ENCODE data around the gene GDF11.
"Not testable (repeated sequence)": the region's sequence is repeated elsewhere in the genome, so short reads cannot be mapped to it uniquely, and the experiment has no call there.

Gene GDF11

DNA sequence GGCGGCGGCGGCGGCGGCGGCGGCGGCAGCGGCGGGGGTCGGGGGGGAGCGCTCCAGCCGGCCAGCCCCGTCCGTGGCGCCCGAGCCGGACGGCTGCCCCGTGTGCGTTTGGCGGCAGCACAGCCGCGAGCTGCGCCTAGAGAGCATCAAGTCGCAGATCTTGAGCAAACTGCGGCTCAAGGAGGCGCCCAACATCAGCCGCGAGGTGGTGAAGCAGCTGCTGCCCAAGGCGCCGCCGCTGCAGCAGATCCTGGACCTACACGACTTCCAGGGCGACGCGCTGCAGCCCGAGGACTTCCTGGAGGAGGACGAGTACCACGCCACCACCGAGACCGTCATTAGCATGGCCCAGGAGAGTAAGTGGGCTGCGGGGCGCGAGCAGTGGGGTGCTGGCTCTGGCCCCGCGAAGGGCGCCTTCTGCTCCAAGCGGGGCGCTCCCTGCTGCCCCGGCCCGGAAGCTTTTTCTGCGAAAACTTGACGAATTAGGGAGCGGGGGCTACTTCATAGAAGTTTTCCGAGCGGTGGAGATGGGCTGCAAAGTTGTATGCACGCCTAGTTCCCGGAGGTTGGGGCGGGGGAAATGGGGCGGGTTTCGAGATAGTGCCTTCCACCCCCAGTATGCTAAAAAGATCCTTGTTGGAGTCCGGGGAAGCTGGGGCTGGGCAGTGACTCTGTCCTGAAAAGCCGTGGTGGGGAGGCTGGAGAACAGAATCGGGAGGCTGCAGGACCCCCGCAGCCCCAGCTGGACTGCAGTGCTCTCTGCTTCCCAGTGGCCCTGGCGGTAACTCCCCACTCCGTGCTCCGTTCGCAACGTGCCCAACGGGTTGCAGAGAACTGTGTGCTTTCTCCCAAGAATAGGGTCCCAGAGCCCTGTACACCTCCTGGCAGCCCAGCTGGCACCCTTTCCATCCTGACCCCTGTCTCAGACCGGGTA, 751 bp downstream of the GDF11 start:
- peak; percentile 58 for DNase-seq

- DNase-seq: no peak
Measured at GRCh38 chr12:55744340-55745030, 1.6 kb downstream of the GDF11 start.

DNA sequence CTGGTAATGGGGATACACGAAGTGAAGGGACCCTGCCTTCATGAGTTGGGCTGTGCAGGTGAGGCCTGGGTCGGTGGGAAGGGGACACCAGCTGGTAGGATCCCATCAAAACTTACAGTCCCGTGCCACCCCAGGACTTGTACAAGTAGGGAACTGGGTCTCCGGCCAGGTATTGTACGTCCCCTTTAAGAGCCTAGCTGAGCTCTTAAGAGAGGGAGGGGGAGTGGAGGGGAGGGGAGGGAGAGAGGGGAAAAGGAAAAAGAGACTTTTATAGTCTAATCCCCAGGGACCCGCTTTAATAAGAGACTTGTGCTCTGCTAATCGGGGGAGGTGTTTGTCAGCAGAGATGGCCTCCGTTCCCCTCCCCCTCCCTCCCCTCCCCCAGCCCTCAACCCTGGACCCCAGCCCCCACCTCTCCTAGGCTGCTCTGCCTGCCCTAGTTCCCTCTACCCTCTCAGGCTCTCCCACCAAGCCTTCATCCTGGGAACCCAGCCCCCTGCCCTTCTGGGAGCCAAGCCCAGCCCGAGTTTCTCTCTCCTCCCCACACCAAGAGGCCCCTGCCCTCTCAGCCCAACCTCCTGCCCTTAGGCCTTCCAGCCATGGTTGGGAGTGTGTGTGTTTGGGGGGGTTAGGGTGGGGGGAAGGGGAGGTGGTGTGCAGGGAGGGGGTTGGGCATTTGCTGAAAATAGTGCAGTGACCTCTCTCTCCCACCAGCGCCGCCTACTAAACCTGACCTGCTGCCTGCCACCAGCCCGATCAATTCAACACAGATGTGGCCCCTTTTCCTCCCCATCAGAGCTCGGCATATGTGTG, 2.6 kb downstream of the GDF11 start:
- no peak for DNase-seq

DNA sequence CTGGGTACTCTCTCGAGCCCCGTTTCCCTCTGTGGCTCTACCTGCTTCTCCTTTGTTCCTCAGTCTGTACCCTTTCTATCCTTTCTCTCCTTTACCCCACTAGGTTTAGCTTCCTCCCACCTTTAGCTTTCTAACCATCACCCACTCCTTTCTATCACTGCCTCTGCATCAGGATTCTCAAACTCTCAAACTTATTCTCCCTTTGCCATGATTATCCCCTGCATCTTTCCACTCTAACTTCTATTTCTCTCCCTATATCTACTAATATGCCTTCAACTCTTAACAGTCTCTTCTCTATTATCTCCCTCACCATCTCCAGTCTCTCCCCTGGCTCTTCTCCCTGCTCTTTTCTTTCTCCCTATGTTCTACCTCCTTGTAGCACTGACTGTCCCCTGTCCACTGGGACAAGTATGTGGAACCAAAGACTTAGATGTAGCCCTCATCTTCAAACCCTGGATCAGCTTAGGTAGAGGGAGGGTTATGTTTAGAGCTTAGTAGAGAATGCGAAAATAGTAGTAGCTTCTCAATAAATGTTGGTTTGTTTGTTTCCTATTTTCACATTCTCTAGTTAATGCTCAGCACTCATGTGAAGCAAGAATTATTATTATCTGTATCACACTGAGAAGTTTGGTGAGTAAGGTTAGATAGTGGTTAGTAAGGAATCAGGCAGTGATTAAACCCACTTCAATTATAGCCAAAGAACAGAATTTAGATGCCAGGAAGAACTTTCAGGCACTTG, 3.4 kb downstream of the GDF11 start:
- DNase-seq: no peak

DNA sequence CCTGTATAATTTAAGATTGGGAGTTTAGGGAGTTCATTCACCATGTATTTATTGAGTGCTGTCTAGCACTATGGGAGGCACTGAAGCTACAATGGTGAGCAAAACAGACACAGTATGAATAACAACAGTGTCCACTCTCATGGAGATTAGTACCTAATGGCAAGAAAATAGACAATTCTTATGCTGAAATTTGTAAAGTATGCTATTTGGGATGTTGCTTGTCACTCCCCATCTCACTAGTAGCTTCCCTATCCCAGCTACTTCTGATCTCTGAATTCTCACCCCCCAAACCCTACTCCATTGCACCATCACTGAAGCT, 4.0 kb downstream of the GDF11 start:
- DNase-seq: no peak

DNA sequence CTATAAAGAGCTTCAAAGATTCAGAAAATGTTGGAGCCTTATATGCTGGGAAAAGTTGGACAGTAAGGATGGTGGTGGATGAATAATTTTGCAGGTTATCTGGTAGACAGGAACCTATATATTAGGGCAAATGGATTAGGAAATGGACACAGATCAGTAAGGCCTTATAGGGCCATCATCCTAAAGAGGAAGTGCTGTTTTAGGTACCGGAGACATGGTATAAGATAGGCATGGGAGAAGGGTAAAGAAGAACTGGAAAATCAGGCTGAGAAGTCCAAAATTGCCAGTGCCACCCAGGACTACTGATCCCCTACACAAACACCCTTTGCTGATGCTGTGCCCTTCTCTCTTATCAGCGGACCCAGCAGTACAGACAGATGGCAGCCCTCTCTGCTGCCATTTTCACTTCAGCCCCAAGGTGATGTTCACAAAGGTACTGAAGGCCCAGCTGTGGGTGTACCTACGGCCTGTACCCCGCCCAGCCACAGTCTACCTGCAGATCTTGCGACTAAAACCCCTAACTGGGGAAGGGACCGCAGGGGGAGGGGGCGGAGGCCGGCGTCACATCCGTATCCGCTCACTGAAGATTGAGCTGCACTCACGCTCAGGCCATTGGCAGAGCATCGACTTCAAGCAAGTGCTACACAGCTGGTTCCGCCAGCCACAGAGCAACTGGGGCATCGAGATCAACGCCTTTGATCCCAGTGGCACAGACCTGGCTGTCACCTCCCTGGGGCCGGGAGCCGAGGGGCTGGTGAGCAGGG, 5.5 kb downstream of the GDF11 start:
- DNase-seq: no peak

DNA sequence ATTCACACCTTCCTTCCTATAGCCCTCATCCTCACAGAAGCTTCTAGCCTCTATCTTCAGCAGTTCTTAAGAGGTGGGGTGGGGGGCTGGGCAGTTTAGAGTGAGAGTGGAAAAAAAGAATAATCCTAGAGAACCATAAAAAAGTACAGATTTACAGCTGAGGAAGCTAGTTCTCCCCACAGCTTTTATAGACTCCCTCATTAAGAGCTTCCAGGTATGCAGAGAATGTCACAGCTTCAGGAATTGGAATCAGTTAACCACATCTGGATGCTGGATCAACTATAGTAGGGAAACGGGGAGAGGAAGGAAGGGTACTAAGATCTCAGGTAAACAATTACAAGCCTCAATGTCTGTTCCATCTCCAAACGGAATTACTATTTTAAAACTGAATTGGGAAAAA, 12.3 kb downstream of the GDF11 start:
- no peak for DNase-seq

DNA sequence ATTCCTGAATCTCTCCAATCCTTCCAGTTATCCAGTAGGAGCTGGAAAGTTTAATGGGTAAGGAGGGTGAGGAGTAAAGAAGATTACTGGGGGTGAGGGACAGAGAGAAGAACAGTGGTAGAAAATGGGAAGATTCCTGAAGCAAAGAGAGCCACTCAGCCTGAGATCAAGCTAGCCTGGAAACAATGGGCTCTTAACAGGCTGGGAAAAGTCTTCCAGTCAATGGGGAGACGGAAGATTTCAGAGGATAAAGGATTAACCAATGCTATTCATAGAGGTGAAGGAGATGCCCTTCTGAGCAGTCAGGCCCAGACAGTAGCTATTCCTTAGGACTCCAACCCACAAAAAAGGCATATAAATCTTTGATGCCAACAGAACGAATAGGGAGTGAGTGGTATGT, 14.8 kb downstream of the GDF11 start:
- DNase-seq: no peak

GRCh38 chr12:55758575-55758974, 15.7 kb downstream of the GDF11 start:
- not testable (repeated sequence) for DNase-seq

GRCh38 chr12:55760663-55761062, 17.7 kb downstream of the GDF11 start:
- DNase-seq: no peak

DNA sequence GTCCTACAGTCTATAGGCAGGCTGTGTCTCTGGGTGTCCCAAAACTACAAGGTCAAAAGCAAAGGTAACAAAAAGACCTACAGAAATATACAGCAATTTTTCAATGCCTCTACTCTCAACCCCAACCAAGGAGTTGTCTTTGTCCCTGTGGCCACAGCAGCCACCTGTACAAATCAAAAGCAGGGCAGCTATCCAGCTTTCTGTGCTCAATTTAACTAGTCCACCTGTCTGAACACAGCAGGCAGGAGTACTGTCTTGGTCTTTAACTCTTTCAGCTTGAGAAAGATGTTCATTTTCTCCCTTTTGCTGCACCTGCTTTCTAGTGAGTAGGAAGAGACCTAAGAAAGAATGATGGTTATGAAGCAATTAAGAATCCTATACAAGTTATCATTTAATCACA, 19.7 kb downstream of the GDF11 start:
- no peak for DNase-seq

DNA sequence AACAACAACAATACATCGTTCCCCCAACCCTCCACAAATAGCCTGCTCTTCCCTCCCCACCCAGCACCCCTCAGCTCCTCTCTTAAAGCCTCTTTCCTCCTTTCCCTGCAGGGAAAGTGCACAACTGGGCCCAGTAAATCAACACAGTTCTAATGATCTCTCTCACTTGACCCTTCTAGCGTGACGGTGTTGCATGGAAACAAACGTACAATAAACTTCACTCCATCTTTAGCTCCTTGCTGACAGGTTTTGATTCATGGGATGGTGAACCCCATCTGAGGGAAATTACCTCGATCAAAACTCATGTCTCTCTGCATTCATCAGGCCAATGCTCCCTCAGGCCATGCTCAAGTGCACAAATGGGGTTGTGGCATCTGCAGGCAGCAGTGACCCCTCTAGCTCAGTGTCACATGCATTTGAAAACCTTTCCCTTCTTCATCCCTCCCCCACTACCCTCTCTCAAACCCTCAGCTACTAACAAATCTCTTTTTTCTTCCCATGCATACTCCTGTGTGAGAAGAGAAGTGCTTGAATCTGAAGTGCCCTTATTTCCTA, 22.9 kb downstream of the GDF11 start:
- DNase-seq: no peak

GRCh38 chr12:55767156-55767555, 24.2 kb downstream of the GDF11 start:
- DNase-seq: no peak

- DNase-seq: no peak
Measured at GRCh38 chr12:55771736-55772135, 28.8 kb downstream of the GDF11 start.

DNA sequence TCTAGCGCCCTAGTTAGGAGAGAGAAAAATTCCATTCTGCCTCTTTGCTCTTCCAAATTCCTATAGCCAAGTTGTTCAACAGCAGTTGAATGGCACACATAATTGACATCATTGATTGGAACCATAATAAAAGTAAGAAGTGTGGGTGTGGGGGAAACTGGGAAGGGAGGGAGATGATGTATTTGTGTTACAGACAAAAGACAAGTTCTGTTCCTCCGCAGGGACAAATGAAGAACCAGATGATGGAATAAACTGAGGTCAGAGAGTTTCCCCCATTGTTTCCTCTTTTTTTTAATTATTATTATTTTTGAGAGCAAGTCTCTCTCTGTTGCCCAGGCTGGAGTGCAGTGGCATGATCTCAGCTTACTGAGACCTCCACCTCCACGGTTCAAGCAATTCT, 34.9 kb downstream of the GDF11 start:
- peak; percentile 45 for DNase-seq

- peak; percentile 62 for DNase-seq
Measured at GRCh38 chr12:55780685-55781084, 37.8 kb downstream of the GDF11 start.

GRCh38 chr12:55788546-55788945, 45.6 kb downstream of the GDF11 start:
- DNase-seq: no peak

DNA sequence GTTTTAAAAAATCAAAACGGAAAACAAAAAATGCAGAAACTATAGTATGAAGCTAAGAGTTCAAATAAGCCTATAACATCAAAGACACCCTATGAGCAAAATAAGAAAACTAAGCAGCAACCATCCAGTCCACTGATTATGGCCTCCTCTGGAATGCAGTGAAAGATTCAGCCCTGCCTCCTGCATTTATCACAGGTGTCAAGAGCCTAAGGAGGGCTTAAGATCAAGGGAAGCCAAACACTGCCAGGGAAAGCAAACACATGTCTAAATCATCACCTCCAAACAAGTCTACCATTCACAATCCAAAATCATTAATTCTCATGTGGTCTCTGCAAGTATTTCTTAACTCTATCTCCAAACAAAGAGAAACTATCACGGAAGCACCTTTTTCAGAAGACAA, 46.2 kb downstream of the GDF11 start:
- no peak for DNase-seq

GRCh38 chr12:55789893-55790292, 47.0 kb downstream of the GDF11 start:
- no peak for DNase-seq

- no peak for DNase-seq
Measured at GRCh38 chr12:55795950-55796349, 53.0 kb downstream of the GDF11 start.

- peak; percentile 27 for DNase-seq
Measured at GRCh38 chr12:55797068-55797467, 54.1 kb downstream of the GDF11 start.

GRCh38 chr12:55797550-55797949, 54.6 kb downstream of the GDF11 start:
- no peak for DNase-seq
